HG03108 (cell line): Measurements from ENCODE around the gene SEMA3E.
A peak's percentile ranks its signal among the peaks of the same experiment; 100 is the strongest.
"Not testable (repeated sequence)": the region's sequence is repeated elsewhere in the genome, so short reads cannot be mapped to it uniquely, and the experiment has no call there.

Experiments
- ATAC-seq: cut with Tn5 transposase; IDR thresholded peaks from one replicate; pipeline ENCODE4 v1.9.1; 2021; ENCODE audit warnings: moderate library complexity; ENCODE audit not compliant: unreplicated experiment

SEMA3E gene

GRCh38 chr7:83494683-83495082 lies 154.3 kb downstream of the SEMA3E start:
- no peak for ATAC-seq

- no peak for ATAC-seq
Observed at GRCh38 chr7:83492802-83493201, 156.1 kb downstream of the SEMA3E start.

- ATAC-seq, result no peak
Observed at GRCh38 chr7:83487801-83488200, 161.1 kb downstream of the SEMA3E start.

GRCh38 chr7:83486957-83487356 lies 162.0 kb downstream of the SEMA3E start:
- ATAC-seq, result no peak

- ATAC-seq, result no peak
Observed at GRCh38 chr7:83486536-83486935, 162.4 kb downstream of the SEMA3E start.

GRCh38 chr7:83484826-83485225 lies 164.1 kb downstream of the SEMA3E start:
- ATAC-seq, result no peak

GRCh38 chr7:83484266-83484665 lies 164.7 kb downstream of the SEMA3E start:
- ATAC-seq, result no peak

- no peak for ATAC-seq
Observed at GRCh38 chr7:83478616-83479015, 170.3 kb downstream of the SEMA3E start.

GRCh38 chr7:83476511-83477050 lies 172.4 kb downstream of the SEMA3E start:
- ATAC-seq, result no peak

GRCh38 chr7:83475420-83475819 lies 173.5 kb downstream of the SEMA3E start:
- ATAC-seq, result no peak

- ATAC-seq, result no peak
Observed at GRCh38 chr7:83472376-83472775, 176.6 kb downstream of the SEMA3E start.

- ATAC-seq, result no peak
Observed at GRCh38 chr7:83469491-83469890, 179.4 kb downstream of the SEMA3E start.

GRCh38 chr7:83469076-83469475 lies 179.9 kb downstream of the SEMA3E start:
- ATAC-seq, result no peak

- ATAC-seq, result peak; percentile 76
Observed at GRCh38 chr7:83468251-83468739, 180.6 kb downstream of the SEMA3E start.

GRCh38 chr7:83467493-83467892 lies 181.4 kb downstream of the SEMA3E start:
- ATAC-seq, result no peak

GRCh38 chr7:83466956-83467355 lies 182.0 kb downstream of the SEMA3E start:
- ATAC-seq, result no peak

- ATAC-seq, result no peak
Observed at GRCh38 chr7:83466187-83466923, 182.6 kb downstream of the SEMA3E start.

GRCh38 chr7:83465643-83466042 lies 183.3 kb downstream of the SEMA3E start:
- no peak for ATAC-seq

- not testable (repeated sequence) for ATAC-seq
Observed at GRCh38 chr7:83461820-83462219, 187.1 kb downstream of the SEMA3E start.

- ATAC-seq, result not testable (repeated sequence)
Observed at GRCh38 chr7:83459930-83460653, 188.8 kb downstream of the SEMA3E start.

GRCh38 chr7:83459101-83459929 lies 189.6 kb downstream of the SEMA3E start:
- not testable (repeated sequence) for ATAC-seq
